Urinary bladder (tissue), 4 donors: ENCODE measurements around the gene PCDHAC2. TPM values are rescaled to one million over a fixed set of nuclear protein-coding genes. Genes with fewer than 3 reads are reported as not detected.

Source experiments
- DNase-seq: peaks from one replicate; pipeline ENCODE4 v3.0.0-alpha.2; 2015; ENCODE audit errors: extremely low spot score
- H3K27ac ChIP-seq: one replicate; pipeline ENCODE4 v1.5.1; 2013; ENCODE audit warnings: low read depth, mild to moderate bottlenecking, moderate library complexity
- H3K36me3 ChIP-seq: one replicate; pipeline ENCODE4 v1.6.1; 2013; ENCODE audit warnings: mild to moderate bottlenecking, moderate library complexity; ENCODE audit not compliant: insufficient read depth
- H3K4me1 ChIP-seq: one replicate; pipeline ENCODE4 v1.6.1; 2013; ENCODE audit warnings: mild to moderate bottlenecking, moderate library complexity; ENCODE audit not compliant: insufficient read depth
- H3K4me3 ChIP-seq: one replicate; pipeline ENCODE4 v1.5.1; 2013; ENCODE audit warnings: low read depth, low read length
- WGBS: extraction: QIAGEN DNeasy Blood & Tissue Kit; methylation state at CpG from one replicate; pipeline ENCODE4 v1.1.7; 2013; 5-methylcytosine and 5-hydroxymethylcytosine counted together
- polyA plus RNA-seq: library from polyadenylated mRNA; stranded (reverse); fragments of 200-250 nt; gene quantifications from one replicate; pipeline ENCODE4 v1.2.3, GENCODE V29; 2013
- total RNA-seq: library from RNA; depleted of rRNA; stranded (reverse); fragments of >200 nt; gene quantifications from one replicate; pipeline ENCODE4 v1.2.3, GENCODE V29; 2014
- donor health status: healthy with polysubstance abuse.
- donor health status: healthy.

PCDHAC2 gene, protein sequence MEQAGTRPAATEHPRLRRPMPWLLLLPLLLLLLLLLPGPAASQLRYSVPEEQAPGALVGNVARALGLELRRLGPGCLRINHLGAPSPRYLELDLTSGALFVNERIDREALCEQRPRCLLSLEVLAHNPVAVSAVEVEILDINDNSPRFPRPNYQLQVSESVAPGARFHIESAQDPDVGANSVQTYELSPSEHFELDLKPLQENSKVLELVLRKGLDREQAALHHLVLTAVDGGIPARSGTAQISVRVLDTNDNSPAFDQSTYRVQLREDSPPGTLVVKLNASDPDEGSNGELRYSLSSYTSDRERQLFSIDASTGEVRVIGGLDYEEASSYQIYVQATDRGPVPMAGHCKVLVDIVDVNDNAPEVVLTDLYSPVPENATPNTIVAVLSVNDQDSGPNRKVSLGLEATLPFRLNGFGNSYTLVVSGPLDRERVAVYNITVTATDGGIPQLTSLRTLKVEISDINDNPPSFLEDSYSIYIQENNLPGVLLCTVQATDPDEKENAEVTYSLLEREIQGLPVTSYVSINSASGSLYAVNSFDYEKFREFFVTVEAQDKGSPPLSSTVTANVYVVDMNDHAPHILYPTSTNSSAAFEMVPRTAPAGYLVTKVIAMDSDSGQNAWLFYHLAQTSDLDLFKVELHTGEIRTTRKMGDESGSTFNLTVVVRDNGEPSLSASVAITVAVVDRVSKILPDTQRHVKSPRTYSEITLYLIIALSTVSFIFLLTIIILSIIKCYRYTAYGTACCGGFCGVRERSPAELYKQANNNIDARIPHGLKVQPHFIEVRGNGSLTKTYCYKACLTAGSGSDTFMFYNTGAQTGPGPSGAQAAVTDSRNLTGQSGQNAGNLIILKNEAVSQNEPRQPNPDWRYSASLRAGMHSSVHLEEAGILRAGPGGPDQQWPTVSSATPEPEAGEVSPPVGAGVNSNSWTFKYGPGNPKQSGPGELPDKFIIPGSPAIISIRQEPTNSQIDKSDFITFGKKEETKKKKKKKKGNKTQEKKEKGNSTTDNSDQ
- total RNA-seq: 3.0 TPM
- polyA plus RNA-seq: 0.67 TPM

- Histone ChIP-seq H3K4me3 (peak within 1 kb of the TSS; percentile 53), H3K27ac (no peak within 1 kb of the TSS), H3K36me3 (no peaks in the 10 kb centered on the region), H3K4me1 (no peaks in the 10 kb centered on the region)
- DNase-seq: no peak
- 1% methylated on average over 80 of the region's 80 CpGs for WGBS
Measured at GRCh38 chr5:140966293-140967225, at the start of gene PCDHAC2. Gene PCDHAC2 (plus strand): TSS chr5:140966476. CDS start chr5:140966767, 291 bp downstream.

DNA sequence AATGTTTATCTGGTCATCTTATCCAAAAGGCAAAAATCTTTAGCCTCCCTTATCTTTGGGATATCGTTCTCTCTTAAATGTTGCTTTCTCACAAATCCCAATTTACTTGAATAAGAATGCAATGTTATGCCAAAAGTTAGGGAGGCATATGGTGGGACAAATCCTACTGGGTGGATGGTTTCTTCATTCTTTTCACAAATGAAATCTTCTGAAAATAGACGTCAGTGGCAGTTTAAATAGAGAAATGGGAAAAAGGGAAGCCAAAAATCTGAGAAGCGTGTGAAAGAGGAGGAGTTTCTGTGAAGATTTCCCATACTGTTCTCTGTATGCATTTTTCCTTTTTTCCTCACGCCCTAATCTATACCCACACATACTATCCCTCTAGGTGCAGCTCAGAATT is 42.7 kb upstream of the PCDHAC2 start:
- Histone ChIP-seq H3K4me1 (no peaks in the 10 kb centered on the region), H3K27ac (no peak overlapping the region), H3K36me3 (no peaks in the 10 kb centered on the region), H3K4me3 (no peak overlapping the region)
- DNase-seq: no peak
- 58% methylated on average over 4 of the region's 4 CpGs for WGBS

DNA sequence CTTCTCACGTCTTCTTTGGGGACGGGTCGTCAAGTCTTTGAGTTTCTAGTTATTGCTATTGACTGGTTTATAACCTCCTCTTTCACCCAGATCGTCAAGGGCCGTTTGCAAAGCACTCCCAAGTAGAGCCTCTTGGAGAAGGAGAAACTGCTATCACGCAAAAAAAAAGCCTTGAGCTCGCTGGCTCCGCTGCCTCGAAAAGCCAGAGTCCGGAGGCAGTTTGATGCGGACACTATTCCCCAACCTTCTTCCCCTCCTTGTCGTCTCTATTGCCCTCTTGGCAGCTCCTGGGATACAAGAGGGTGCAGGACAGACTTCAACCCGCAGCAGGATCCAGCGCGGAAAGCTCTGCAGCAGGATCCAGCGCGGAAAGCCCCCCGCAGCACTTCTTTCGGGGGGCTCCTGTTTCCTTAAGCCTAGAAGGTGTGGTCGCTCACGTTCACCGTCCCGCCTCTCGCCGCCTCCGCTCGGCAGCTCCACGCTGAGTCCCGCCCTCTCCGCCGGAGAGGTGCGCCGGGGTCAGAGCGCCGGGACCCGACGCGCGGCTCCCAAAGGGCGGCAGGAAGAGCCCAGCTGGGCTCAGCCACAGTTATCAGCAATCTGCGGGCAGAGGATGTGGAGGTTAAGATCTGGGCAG is 40.4 kb upstream of the PCDHAC2 start, which contains the start of gene PCDHAC1:
PCDHAC1 (plus strand) TSS at position 494 of the 637 bp plus-strand sequence. CDS start 594 bp downstream, outside the sequence.
- no peak within 1 kb of the TSS for H3K27ac ChIP-seq
- no peak for DNase-seq
- H3K36me3 ChIP-seq: no peaks in the 10 kb centered on the region
- no peaks in the 10 kb centered on the region for H3K4me1 ChIP-seq
- H3K4me3 ChIP-seq: peak within 1 kb of the TSS; percentile 36
- 2% methylated on average over 41 of the region's 41 CpGs for WGBS

GRCh38 chr5:140926443-140927227 is 39.6 kb upstream of the PCDHAC2 start:
- no peak overlapping the region for H3K27ac ChIP-seq
- peak; percentile 10 for DNase-seq

GRCh38 chr5:140927228-140927573 is 39.1 kb upstream of the PCDHAC2 start:
- DNase-seq: no peak
- no peak overlapping the region for H3K27ac ChIP-seq
- WGBS: 7% methylated on average over 26 of the region's 26 CpGs

More at GRCh38 chr5:140926443-140927227, 39.6 kb upstream of the PCDHAC2 start:
- Histone ChIP-seq H3K36me3 (no peaks in the 10 kb centered on the region), H3K4me1 (no peaks in the 10 kb centered on the region), H3K4me3 (peak overlapping the region; percentile 36)
- 1% methylated on average over 74 of the region's 74 CpGs for WGBS

DNA sequence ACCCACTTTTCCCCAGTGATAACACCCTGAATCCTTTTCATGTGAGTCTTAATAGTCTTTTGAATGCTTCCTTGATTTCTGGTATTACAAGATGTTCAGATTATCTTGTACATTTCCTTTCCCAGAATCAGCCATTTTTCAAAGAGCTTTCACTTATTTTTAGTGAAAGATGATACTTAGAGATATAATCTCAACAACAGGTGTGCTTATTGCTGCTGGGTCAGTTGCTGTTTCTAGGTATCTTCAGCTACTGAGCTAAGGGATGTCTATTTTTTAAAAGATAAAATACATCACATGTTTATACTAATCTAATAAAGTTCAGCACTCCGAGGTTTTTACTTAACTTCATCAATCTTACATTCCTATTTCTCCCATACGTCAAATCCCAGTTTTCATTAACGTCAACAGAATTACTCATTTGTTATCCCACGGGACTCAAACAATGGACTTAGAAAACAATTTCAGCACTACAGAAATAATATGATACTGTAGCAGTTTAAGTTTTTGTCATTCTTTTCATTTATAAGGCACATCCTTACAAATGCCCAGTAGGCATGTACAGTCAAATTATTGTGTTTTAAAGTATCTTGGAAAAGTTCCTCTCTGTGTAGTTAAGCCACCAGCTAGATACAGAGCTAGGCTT is 31.2 kb upstream of the PCDHAC2 start:
- no peaks in the 10 kb centered on the region for H3K36me3 ChIP-seq

More at GRCh38 chr5:140927228-140927573, 39.1 kb upstream of the PCDHAC2 start:
- Histone ChIP-seq H3K36me3 (no peaks in the 10 kb centered on the region), H3K4me1 (no peaks in the 10 kb centered on the region), H3K4me3 (peak overlapping the region; percentile 36)

GRCh38 chr5:140946578-140946977 is 19.7 kb upstream of the PCDHAC2 start:
- no peak for DNase-seq
- WGBS: 59% methylated on average over 2 of the region's 2 CpGs

More for the DNA sequence above, 31.2 kb upstream of the PCDHAC2 start:
- DNase-seq: no peak
- 75% methylated on average over 4 of the region's 4 CpGs for WGBS
- Histone ChIP-seq H3K27ac (no peak overlapping the region), H3K4me1 (no peaks in the 10 kb centered on the region), H3K4me3 (no peak overlapping the region)

DNA sequence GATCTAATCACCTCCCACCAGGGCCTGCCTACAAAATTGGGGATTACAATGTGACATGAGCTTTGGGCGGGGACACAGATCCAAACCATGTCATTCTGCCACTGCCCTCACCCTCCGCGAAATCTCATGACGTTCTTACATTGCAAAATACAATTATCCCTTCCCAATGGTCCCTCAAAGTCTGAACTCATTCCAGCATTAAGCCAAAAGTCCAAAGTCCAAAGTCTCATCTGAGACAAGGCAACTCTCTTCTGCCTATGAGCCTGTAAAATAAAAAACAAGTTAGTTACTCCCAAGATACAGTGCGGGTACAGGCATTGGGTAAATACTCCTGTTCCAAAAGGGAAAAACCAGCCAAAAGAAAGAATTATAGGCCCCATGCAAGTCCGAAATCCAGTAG is 14.6 kb upstream of the PCDHAC2 start:
- no peak for DNase-seq
- 77% methylated on average over 6 of the region's 6 CpGs for WGBS
- Histone ChIP-seq H3K4me3 (no peak overlapping the region), H3K4me1 (no peaks in the 10 kb centered on the region), H3K27ac (no peak overlapping the region), H3K36me3 (no peaks in the 10 kb centered on the region)

More at GRCh38 chr5:140946578-140946977, 19.7 kb upstream of the PCDHAC2 start:
- H3K36me3 ChIP-seq: no peaks in the 10 kb centered on the region
- H3K27ac ChIP-seq: no peak overlapping the region
- H3K4me1 ChIP-seq: no peaks in the 10 kb centered on the region
- H3K4me3 ChIP-seq: no peak overlapping the region

GRCh38 chr5:140953234-140953633 is 13.0 kb upstream of the PCDHAC2 start:
- no peaks in the 10 kb centered on the region for H3K36me3 ChIP-seq
- no peak for DNase-seq
- H3K27ac ChIP-seq: no peak overlapping the region
- WGBS: 31% methylated on average over 2 of the region's 2 CpGs
- no peaks in the 10 kb centered on the region for H3K4me1 ChIP-seq
- no peak overlapping the region for H3K4me3 ChIP-seq

DNA sequence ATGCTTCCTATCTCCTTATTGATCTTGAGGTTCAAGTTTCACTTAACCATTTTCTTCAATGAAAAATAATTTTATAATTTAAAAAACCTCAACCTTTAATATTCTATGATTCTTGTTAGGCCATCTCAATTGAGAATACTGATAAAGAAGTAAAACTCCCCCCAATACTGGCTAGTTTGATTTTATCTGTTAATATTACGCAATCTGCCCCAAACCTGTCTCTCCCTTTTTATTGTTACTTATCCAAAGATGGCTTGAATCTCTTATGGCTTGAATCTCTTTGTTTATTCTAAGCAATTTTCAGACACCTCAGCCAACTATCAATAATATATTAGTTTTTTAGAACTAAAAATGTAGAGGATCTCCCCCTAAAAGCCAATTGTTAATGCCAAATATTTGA is 4.1 kb upstream of the PCDHAC2 start:
- no peaks in the 10 kb centered on the region for H3K36me3 ChIP-seq
- WGBS: 89% methylated on average over 1 of the region's 1 CpG
- no peaks in the 10 kb centered on the region for H3K4me1 ChIP-seq
- no peak for DNase-seq
- no peak overlapping the region for H3K4me3 ChIP-seq
- H3K27ac ChIP-seq: no peak overlapping the region

- H3K4me1 ChIP-seq: no peaks in the 10 kb centered on the region
- WGBS: 52% methylated on average over 3 of the region's 3 CpGs
- no peak for DNase-seq
- no peak overlapping the region for H3K27ac ChIP-seq
- H3K36me3 ChIP-seq: no peaks in the 10 kb centered on the region
- H3K4me3 ChIP-seq: no peak overlapping the region
Measured at GRCh38 chr5:140964356-140964755, 1.9 kb upstream of the PCDHAC2 start.
